Mucosa of gallbladder (tissue), 1 donor: ENCODE results near the gene BLOC1S4. TPM values are rescaled to one million over a fixed set of nuclear protein-coding genes. Genes with fewer than 3 reads are reported as not detected.
A peak's percentile ranks its signal among the peaks of the same experiment; 100 is the strongest.
"Not testable (repeated sequence)": the region's sequence is repeated elsewhere in the genome, so short reads cannot be mapped to it uniquely, and the experiment has no call there.

Experiments
- DNase-seq: peaks from one replicate; pipeline ENCODE4 v3.0.0-alpha.2; 2020; ENCODE audit warnings: low spot score
- total RNA-seq: library from RNA; stranded (reverse); gene quantifications from one replicate; pipeline ENCODE4 v1.2.1, GENCODE V29; 2021
- donor health status: DM: no; HTN: no; CAD: no.

BLOC1S4 gene
- total RNA-seq, 1 donor from 2014 or later, result 18.1 TPM

DNA sequence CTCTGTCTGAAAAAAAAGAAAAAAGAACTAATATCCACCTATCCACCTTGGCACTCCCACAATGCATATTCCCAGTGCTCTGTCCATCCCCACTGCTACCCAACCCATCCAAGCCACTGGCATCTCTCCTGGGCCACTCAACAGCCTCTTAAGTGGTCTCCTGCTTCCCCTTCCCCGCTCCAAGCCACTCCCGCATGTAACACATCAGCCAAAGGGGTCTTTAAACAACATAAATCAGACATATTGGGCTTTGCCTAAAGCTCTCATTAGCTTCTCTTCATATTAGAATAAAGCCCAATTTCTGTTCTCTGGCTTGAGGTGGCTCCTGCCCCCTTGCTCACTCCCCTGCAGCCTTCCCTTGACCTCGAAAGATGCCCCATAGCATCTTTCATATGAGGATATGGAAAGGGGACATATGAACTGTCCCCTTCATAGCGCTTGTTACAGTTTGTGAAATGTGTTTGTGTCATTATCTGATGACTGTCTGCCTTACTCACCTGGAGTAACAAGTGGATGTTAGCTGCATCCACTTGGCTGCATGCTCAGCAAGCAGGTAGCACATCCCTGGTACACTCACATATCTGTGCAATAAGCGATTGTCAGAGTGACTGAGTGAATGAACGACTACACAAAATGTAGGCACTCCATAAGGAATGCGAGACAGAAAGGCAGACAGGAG is 3.1 kb downstream of the BLOC1S4 start:
- DNase-seq, result no peak

DNA sequence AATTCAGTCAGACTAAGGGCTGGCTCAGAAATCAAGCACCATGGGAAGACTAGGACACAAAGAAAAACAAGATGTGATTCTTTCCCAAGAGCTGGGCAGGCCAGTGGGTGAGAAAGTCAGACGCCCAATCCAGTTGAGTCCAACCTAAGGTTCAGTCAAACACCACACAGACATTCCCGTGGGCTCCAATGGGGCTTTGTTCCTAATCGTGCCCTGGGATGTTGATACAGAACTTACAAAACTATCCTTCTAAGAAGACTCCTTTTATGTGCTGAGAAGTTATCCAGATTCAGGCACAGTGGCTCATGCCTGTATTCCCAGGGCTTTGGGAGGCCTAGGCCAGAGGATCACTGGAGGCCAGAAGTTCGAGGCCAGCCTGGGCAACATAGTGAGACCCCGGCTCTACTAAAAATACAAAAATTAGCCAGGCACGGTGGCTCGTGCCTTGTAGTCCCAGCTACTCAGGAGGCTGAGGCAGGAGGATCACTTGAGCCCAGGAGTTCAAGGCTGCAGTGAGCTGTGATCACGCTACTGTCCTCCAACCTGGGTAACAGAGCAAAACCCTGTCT is 3.7 kb downstream of the BLOC1S4 start:
- no peak for DNase-seq

DNA sequence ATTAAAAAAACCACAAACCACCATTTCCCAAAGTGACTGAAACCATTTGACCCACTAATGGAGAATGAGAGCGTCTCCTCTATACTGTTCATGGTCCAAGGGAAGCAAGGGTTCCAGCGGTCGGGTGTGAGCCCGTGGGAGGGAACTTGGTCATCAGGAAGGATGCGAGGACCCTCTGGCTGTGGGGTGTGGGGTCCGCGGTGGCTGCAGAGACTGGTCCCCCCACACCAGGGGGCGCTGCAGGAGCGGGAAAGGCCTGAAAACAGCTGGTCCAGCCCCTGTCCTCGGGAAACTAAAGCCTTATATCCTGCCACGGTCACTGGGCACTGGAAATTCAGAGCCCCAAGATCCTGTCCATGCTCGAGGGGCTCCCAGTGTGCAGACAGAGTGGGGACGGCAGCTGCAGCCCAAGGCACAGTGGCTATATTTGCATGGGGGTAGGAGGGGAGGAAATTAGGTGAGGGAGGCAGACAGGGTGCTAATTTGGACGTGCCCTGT is 4.3 kb downstream of the BLOC1S4 start:
- peak; percentile 77 for DNase-seq

DNA sequence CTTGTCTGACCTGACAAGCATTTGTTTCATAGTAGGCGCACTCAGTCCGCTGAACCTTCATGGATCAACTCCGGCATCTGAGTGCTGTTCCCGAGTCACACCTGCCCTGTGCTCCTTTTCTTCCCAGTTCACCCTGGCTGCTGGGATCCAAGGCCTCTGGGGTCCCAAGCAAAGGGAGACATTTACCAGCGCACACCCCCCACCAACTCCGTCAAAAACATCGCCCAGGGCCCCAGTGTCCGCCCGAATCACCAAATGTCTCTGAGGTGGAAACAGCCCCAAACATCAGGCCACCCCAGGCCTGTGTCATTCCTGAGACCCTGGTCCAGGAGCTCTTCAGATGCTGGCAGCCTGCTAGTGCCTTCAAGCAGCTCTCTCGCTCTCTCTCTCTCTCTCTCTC is 5.1 kb downstream of the BLOC1S4 start:
- DNase-seq, result no peak

DNA sequence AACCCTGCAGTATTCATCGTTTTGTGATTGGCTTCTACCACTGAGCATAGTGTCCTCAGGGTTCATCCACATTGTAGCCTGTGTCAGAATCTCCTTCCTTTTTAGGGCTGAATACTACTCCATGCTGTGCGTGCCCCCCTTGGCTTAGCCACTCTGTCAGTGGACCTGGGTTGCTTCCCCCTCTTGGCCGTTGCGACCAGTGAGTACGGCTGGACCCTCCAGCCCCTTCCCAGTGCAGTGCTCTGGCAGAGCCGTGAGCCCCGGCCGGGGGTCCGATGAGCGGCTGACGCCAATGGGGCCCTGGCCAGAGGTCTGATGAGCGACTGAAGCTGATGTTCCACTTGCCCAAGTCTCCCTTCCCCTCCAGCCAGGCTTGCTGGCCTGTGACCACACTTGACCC is 6.9 kb downstream of the BLOC1S4 start:
- no peak for DNase-seq

DNA sequence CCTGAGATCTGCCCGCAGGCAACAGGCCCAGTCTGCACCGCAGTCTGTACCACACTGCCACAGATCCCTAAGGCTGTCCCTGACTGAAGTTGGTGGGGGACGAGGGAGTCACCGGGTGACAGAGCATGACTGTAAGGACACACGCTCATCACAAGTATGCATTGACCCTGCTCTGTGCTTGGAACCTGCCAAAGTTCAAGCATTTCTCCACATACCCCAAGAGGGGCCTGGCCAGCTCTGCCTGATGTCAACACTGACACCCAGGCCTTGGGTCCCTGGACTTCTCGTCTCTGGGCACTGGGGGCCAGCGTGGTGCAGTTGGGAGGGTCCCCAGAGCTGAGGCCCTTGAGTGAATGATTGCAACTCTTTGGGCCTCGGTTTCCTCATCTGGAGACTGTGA is 7.9 kb downstream of the BLOC1S4 start:
- DNase-seq, result no peak

DNA sequence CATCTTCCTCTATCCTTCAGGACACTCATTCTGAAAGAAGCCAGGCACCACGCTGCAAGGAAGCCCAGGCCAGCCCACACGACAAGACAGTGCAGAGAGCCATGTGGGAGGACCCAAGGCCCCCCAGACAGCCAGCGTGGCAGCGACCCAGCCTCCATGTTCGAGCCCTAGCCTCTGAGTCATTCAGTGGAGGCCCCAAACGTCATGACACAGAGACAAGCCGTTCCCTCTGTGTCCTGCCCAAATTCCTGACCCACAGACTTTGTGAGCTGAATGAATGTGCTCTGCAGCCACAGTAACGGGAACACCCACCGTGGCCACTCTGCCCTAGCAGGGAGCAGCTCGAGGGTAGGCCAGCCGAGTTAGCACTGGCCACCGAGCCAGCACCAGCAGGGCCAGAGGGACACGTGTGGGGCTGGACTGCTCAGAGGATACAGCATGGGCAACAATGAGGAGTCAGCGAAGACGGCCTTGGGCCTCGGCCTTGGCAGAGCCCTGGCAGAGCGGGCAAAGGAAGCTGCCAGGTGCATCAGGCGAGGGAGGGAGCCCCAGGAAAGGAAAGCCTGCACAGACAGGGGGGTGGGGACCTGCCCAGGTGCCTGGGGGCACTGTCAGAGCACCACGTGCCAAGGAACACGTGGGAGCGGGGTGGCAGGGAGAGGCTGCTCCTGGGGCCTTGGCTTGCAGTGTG is 8.6 kb downstream of the BLOC1S4 start:
- no peak for DNase-seq

DNA sequence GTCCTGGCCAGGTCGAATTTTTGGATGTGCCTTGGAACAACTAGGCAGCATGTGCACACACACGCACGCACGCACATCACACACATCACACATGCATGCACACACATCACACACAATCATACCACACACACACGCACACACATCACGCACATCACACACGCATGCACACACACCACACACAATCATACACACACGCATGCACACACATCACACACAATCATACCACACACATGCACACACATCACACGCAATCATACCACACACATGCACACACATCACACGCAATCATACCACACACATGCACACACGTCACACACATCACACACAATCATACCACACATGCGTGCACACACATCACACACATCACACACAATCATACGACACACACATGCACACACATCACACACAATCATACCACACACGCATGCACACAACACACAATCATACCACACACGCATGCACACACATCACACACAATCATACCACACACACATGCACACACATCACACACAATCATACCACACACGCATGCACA is 9.5 kb downstream of the BLOC1S4 start:
- DNase-seq, result not testable (repeated sequence)

DNA sequence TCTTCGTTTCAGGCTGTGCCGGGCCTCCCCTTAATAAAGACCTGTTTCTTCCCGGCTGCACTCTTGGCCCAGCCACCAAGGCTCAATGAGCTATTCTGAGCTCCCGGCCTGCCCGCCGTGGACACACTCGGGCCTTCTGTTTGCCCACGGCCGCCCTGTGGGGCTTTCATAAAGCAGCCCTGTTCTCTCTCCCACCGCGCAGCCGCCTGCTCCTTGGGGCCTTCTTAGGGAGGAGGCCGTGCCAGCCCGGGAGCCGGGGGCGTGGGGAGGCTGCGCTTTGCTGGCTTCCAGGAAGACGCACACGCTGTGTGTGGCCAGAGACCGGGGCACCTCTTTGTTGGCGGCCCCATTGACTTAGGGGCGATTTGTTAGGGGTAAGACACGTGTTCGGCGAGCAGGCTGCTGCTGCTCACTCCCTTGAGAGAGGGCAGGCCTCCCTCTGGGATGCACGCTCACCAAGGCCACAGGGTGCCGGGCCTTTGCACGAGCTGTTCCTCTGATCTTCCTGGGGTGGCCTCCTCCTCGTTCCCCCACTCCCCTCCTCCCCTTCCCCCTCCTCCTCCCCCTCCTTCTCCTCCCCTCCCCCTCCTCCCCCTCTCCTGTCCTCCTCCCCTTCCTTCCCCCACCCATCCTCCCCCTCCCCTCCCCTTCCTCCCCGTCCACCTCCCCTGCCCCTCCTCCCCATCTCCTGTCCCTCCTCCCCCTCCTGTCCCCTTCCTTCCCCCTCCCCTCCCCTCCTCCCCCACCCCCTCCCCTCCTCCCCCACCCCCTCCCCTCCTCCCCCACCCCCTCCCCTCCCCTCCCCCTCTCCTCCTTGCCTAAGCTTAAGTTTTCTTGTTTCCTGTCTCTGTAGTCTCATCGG is 11.3 kb downstream of the BLOC1S4 start:
- no peak for DNase-seq

DNA sequence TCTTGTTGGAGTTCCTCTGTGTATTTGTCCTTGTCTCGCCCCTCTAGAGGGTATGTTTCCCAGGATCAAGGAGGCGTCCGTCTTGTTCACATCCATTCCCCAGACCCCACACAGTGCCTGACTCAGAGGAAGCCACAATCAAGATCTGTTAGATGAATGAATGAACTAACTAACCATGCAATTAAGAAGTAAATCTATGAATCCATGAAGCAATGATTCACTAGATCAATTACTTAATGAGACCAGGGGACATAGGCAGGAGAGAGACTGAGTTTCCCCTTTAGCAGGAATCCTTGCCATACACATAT is 11.9 kb downstream of the BLOC1S4 start:
- no peak for DNase-seq

DNA sequence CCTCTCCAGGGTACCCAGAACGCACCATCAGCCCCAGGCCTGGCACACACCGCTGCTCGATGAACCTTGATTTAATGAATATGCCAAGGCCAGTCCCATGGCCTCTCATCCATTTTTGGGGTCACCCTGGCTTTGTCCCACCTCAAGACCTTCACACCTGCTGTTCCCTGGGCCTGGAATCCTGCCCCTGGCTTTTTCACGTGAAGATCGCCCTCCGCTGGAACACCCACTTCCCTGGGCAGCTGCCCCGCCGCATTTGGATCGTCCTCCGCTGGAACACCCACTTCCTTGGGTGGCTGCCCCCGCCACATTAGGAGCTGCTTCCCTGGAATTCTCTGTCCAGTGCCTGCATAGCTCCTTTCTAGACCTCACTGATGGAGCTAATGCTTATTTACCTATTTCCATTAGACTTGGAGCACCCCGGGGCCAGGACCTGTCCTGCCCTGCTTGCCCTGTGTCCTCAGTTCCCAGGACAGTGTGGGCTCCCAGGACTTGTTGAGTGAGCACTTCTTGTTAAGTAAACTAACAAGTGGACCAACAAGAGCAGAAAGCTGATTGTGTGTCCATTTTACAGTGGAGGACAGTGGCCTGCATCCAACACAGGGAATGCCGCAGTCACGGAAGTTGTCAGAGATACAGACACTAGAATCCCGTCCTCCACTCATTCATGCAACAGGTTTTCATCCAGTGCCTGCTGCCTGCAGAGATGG is 12.5 kb downstream of the BLOC1S4 start:
- no peak for DNase-seq

DNA sequence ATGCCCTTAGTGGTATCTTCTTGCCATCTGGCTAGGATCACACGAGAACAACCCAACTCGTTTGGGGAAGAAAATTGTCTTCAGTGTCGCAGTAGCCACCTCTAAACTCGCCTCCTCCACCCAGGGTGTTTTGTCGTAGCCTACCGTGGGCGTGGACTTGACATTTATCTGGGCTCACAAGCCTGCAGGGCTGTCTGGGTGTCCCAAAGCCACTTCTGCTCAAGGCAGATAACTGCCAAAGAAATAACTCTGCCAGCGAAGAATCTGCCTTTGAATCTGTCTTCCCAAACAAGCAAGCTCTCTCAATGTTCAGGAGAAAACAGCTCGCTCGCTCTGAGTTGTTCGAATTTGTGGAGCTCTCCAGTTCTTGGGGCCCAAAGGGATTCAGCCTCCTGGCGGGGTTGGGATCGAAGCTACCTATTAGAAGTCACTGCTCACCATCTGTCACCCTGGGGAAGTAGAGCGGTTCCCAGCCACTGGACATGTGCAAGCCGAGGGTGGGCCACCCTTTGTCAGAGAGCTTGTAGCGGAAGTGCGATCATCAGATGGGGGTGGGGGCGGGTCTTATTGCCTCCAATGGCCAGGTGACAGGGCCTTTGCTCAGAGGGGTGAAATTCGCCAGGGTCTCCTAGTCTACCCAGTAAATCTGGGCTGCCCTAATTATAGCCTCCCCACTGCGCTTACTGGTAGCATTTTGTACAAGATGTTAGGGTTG is 14.8 kb downstream of the BLOC1S4 start:
- no peak for DNase-seq

DNA sequence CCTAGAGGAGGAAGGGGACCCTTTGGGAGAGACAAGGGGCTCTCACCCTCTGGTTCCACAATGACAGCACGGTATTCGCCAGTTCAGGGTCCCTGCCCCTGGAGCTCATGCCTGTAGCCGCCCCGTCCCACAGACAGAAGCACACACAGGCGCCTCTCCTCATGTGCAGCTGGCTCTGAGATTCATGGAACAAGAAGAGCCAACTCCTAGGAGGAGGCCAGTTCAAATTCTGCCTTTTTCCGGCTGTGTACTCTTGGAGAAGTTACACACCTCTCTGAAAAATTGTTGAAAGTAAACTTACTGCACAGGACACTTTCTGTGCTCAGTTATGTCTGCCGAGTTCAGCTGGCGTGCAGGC is 15.3 kb downstream of the BLOC1S4 start:
- no peak for DNase-seq

DNA sequence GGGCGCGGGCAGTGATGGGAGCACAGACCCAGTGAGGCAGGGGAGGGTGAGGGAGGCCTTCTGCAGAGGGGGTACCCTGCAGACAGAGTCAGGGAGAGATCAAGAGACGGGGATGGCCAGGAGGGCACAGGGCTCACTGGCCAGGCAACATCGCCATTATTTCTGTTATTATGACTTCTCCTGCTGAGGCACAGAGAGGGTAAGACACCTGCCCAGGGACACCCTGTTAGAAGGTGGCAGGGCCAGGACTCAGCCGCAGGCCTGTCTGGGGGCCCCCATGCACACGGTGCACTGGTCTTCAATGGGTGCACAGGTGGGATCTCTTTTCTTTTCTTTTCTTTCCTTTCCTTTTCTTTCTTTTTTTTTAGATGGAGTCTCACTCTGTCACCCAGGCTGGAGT is 15.8 kb downstream of the BLOC1S4 start:
- no peak for DNase-seq

DNA sequence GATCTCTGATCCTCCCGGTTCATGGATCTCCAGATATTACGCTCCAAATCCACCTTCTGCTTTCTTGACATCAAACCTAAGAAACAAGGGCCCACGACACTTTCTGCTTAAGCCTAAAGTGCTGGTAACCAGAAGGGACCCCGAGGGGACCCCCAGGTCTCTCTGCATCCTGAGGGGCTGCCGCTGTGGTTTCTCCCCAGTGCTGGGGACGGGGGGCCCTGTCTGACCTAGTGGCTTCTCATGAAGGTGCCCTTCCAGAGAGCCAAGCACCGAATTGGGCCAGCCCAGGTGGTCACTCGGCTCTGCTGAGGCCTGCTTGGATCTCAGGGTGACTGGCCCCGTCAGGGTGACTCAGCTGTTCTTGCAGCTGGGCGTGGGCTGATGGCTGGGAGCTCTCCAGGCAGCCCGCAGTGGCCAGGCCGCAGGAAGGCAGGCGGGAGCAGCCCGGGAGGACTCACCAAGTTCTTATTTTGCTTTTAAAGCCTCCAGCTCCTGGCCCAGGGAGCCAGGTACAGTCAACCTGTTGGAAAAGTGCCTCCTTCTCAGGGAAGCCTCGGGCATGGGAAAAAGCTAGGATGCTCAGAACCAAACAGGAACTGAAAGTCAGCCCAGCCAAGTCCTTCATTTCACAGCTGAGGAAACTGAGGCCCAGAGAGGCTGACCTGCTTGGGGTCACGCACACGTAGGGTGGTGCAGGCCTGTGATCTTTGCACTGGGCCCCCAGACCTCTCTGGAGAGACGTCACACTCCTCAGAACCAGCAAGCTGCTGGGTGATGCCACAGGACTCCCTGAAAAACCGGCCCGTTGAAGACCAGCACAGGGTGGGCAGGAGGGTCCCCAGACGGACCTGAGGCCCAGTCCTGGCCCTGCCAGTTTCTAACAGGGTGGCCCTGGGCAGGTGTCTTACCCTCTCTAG is 16.7 kb downstream of the BLOC1S4 start:
- DNase-seq, result peak; percentile 77

DNA sequence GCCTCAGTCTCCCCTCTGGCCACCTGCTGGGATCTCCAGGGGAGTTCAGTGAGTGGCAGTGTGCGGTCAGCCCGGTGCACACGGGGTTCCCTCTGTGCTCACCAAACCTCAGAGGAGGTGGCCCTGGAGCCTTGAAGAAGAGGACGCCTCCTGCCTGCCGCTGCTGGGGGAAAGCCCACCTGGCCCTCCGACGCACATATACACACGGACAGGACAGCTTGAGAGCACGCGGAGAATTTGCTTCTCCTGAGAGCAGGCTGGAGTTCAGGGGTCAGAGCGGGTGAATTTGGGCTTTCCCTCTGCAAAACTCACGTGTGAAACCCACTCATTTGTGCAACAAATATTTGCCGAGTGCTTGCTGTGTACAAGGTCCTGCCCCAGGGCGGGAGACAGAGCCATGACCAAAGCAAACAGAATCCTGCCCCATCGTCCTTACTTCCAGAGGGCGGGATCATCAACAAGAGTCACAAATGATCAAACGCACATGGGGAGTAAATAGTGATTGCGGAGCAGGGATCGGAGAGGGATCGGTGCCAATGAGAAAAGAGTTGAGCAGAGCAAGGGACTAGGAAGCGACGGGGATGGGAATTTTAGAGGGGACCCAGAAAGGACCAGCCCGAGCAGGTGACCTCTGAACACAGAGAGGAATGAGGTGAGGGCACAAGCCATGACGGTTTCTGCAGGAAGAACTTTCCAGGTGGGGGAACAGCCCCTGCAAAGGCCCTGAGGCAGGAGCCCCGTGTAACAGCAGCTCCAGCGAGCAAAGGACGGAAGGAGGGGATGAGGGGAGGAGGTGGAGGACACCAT is 17.6 kb downstream of the BLOC1S4 start:
- DNase-seq, result no peak

DNA sequence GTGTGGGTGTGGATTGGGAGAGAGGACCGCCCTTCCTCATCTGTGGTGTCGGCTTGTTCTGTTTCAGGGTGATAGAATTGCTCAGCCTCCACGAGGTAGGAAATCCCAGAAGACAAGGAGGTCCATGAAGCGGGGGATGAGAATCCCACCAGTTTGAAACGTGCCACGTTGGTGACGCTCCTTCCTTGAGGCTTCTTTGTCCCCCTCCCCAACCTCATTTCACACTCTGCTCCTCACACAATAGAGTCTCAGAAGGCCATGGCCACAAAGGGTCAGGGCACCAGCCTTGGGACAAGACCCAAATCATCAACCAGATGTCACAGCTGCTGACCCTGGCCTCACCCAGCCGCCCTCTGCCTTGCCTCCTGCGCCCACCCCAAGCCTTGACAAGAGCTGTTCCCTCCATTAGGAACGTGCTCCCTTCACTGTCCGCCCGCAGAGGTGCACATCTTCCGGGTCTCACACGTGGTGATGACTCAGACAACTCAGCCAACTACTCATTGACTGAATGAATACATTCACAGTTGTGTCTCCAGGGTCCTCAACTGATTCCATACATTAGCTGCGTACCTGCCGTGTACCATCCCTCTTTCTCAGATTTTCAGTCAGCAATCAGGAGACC is 18.3 kb downstream of the BLOC1S4 start:
- DNase-seq, result no peak

DNA sequence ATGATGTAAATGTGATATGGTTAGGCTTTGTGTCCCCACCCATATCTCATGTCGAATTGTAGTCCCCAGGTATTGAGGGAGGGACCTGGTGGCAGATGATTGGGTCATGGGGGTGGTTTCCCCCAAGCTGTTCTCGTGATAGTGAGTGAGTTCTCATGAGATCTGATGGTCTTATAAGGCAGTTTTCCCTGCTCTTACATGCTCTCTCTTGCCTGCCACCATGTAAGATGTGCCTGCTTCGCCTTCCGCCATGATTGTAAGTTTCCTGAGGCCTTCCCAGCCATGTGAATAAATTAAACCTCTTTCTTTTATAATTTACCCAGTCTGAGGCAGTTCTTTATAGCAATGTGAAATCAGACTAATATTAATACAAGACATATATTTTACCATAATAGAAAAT is 23.9 kb downstream of the BLOC1S4 start:
- DNase-seq, result no peak
